Measurements from ENCODE around the gene ANKRD49.

The ANKRD49 gene

GRCh38 chr11:94511932-94512781 is 18.4 kb downstream of the ANKRD49 start, which contains the start of gene C11orf97:
TSS of gene C11orf97 (plus strand) at chr11:94512461. CDS start at chr11:94512529, 68 bp downstream.
- Histone ChIP-seq H3K9me3 (ENCODE audit: control insufficient read depth, insufficient read depth, low read length) (no peaks in the 10 kb centered on the region), H3K27me3 (ENCODE audit: control insufficient read depth, insufficient read depth, low read length) (peaks cover 31% of the 10 kb centered on the region), H3K4me3 (ENCODE audit: low read depth, low read length) (peak within 1 kb of the TSS; percentile 55), H3K4me1 (ENCODE audit: control insufficient read depth, insufficient read depth, low read length) (no peaks in the 10 kb centered on the region), H3K9ac (ENCODE audit: low read depth, low read length) (no peak within 1 kb of the TSS), H3K36me3 (ENCODE audit: control insufficient read depth, insufficient read depth, low read length) (no peaks in the 10 kb centered on the region)

- no peaks in the 10 kb centered on the region for H3K4me1 ChIP-seq (ENCODE audit: control insufficient read depth, insufficient read depth, low read length)
- H3K9ac ChIP-seq (ENCODE audit: low read depth, low read length): no peak overlapping the region
- H3K27me3 ChIP-seq (ENCODE audit: control insufficient read depth, insufficient read depth, low read length): peaks cover 31% of the 10 kb centered on the region
- no peaks in the 10 kb centered on the region for H3K9me3 ChIP-seq (ENCODE audit: control insufficient read depth, insufficient read depth, low read length)
- no peaks in the 10 kb centered on the region for H3K36me3 ChIP-seq (ENCODE audit: control insufficient read depth, insufficient read depth, low read length)
- no peak overlapping the region for H3K4me3 ChIP-seq (ENCODE audit: low read depth, low read length)
These were observed 19.3 kb downstream of the ANKRD49 start for GRCh38 chr11:94513091-94513490.

- Histone ChIP-seq H3K36me3 (ENCODE audit: control insufficient read depth, insufficient read depth, low read length) (no peaks in the 10 kb centered on the region), H3K27me3 (ENCODE audit: control insufficient read depth, insufficient read depth, low read length) (peaks cover 31% of the 10 kb centered on the region), H3K4me1 (ENCODE audit: control insufficient read depth, insufficient read depth, low read length) (no peaks in the 10 kb centered on the region), H3K4me3 (ENCODE audit: low read depth, low read length) (no peak overlapping the region), H3K9me3 (ENCODE audit: control insufficient read depth, insufficient read depth, low read length) (no peaks in the 10 kb centered on the region), H3K9ac (ENCODE audit: low read depth, low read length) (no peak overlapping the region)
These were observed 21.6 kb downstream of the ANKRD49 start for GRCh38 chr11:94515398-94515797.

- Histone ChIP-seq H3K9ac (ENCODE audit: low read depth, low read length) (no peak overlapping the region), H3K4me1 (ENCODE audit: control insufficient read depth, insufficient read depth, low read length) (no peaks in the 10 kb centered on the region), H3K36me3 (ENCODE audit: control insufficient read depth, insufficient read depth, low read length) (no peaks in the 10 kb centered on the region), H3K9me3 (ENCODE audit: control insufficient read depth, insufficient read depth, low read length) (no peaks in the 10 kb centered on the region), H3K4me3 (ENCODE audit: low read depth, low read length) (no peak overlapping the region), H3K27me3 (ENCODE audit: control insufficient read depth, insufficient read depth, low read length) (peaks cover 26% of the 10 kb centered on the region)
These were observed 22.9 kb downstream of the ANKRD49 start for GRCh38 chr11:94516725-94517124.

- Histone ChIP-seq H3K9me3 (ENCODE audit: control insufficient read depth, insufficient read depth, low read length) (no peaks in the 10 kb centered on the region), H3K27me3 (ENCODE audit: control insufficient read depth, insufficient read depth, low read length) (peaks cover 12% of the 10 kb centered on the region), H3K4me3 (ENCODE audit: low read depth, low read length) (no peak overlapping the region), H3K4me1 (ENCODE audit: control insufficient read depth, insufficient read depth, low read length) (no peaks in the 10 kb centered on the region), H3K36me3 (ENCODE audit: control insufficient read depth, insufficient read depth, low read length) (no peaks in the 10 kb centered on the region), H3K9ac (ENCODE audit: low read depth, low read length) (no peak overlapping the region)
These were observed 24.5 kb downstream of the ANKRD49 start for GRCh38 chr11:94518300-94518699.

GRCh38 chr11:94519478-94520084 is 25.8 kb downstream of the ANKRD49 start:
- no peaks in the 10 kb centered on the region for H3K4me1 ChIP-seq (ENCODE audit: control insufficient read depth, insufficient read depth, low read length)
- H3K9me3 ChIP-seq (ENCODE audit: control insufficient read depth, insufficient read depth, low read length): no peaks in the 10 kb centered on the region
- H3K4me3 ChIP-seq (ENCODE audit: low read depth, low read length): no peak overlapping the region
- no peak overlapping the region for H3K9ac ChIP-seq (ENCODE audit: low read depth, low read length)
- peaks cover 3% of the 10 kb centered on the region for H3K27me3 ChIP-seq (ENCODE audit: control insufficient read depth, insufficient read depth, low read length)
- no peaks in the 10 kb centered on the region for H3K36me3 ChIP-seq (ENCODE audit: control insufficient read depth, insufficient read depth, low read length)

GRCh38 chr11:94521684-94522083 is 27.9 kb downstream of the ANKRD49 start:
- H3K4me1 ChIP-seq (ENCODE audit: control insufficient read depth, insufficient read depth, low read length): no peaks in the 10 kb centered on the region
- no peak overlapping the region for H3K9ac ChIP-seq (ENCODE audit: low read depth, low read length)
- H3K4me3 ChIP-seq (ENCODE audit: low read depth, low read length): no peak overlapping the region
- no peaks in the 10 kb centered on the region for H3K36me3 ChIP-seq (ENCODE audit: control insufficient read depth, insufficient read depth, low read length)
- no peaks in the 10 kb centered on the region for H3K27me3 ChIP-seq (ENCODE audit: control insufficient read depth, insufficient read depth, low read length)
- H3K9me3 ChIP-seq (ENCODE audit: control insufficient read depth, insufficient read depth, low read length): no peaks in the 10 kb centered on the region

GRCh38 chr11:94524341-94524740 is 30.6 kb downstream of the ANKRD49 start:
- Histone ChIP-seq H3K4me3 (ENCODE audit: low read depth, low read length) (no peak overlapping the region), H3K36me3 (ENCODE audit: control insufficient read depth, insufficient read depth, low read length) (no peaks in the 10 kb centered on the region), H3K9me3 (ENCODE audit: control insufficient read depth, insufficient read depth, low read length) (no peaks in the 10 kb centered on the region), H3K4me1 (ENCODE audit: control insufficient read depth, insufficient read depth, low read length) (no peaks in the 10 kb centered on the region), H3K9ac (ENCODE audit: low read depth, low read length) (no peak overlapping the region), H3K27me3 (ENCODE audit: control insufficient read depth, insufficient read depth, low read length) (peaks cover 3% of the 10 kb centered on the region)

- Histone ChIP-seq H3K9me3 (ENCODE audit: control insufficient read depth, insufficient read depth, low read length) (no peaks in the 10 kb centered on the region), H3K9ac (ENCODE audit: low read depth, low read length) (no peak overlapping the region), H3K27me3 (ENCODE audit: control insufficient read depth, insufficient read depth, low read length) (peaks cover 3% of the 10 kb centered on the region), H3K4me1 (ENCODE audit: control insufficient read depth, insufficient read depth, low read length) (no peaks in the 10 kb centered on the region), H3K36me3 (ENCODE audit: control insufficient read depth, insufficient read depth, low read length) (no peaks in the 10 kb centered on the region), H3K4me3 (ENCODE audit: low read depth, low read length) (no peak overlapping the region)
These were observed 32.0 kb downstream of the ANKRD49 start for GRCh38 chr11:94525546-94526324.

- Histone ChIP-seq H3K9me3 (ENCODE audit: control insufficient read depth, insufficient read depth, low read length) (no peaks in the 10 kb centered on the region), H3K4me1 (ENCODE audit: control insufficient read depth, insufficient read depth, low read length) (no peaks in the 10 kb centered on the region), H3K36me3 (ENCODE audit: control insufficient read depth, insufficient read depth, low read length) (no peaks in the 10 kb centered on the region), H3K4me3 (ENCODE audit: low read depth, low read length) (no peak overlapping the region), H3K27me3 (ENCODE audit: control insufficient read depth, insufficient read depth, low read length) (peaks cover 3% of the 10 kb centered on the region), H3K9ac (ENCODE audit: low read depth, low read length) (no peak overlapping the region)
These were observed 33.1 kb downstream of the ANKRD49 start for GRCh38 chr11:94526645-94527438.

- no peak overlapping the region for H3K9ac ChIP-seq (ENCODE audit: low read depth, low read length)
- peaks cover 3% of the 10 kb centered on the region for H3K27me3 ChIP-seq (ENCODE audit: control insufficient read depth, insufficient read depth, low read length)
- no peak overlapping the region for H3K4me3 ChIP-seq (ENCODE audit: low read depth, low read length)
- H3K36me3 ChIP-seq (ENCODE audit: control insufficient read depth, insufficient read depth, low read length): no peaks in the 10 kb centered on the region
- no peaks in the 10 kb centered on the region for H3K4me1 ChIP-seq (ENCODE audit: control insufficient read depth, insufficient read depth, low read length)
- H3K9me3 ChIP-seq (ENCODE audit: control insufficient read depth, insufficient read depth, low read length): no peaks in the 10 kb centered on the region
These were observed 34.8 kb downstream of the ANKRD49 start for GRCh38 chr11:94528551-94528950.

Data from iPS-15b (cell line).